COR-L47 (cell line): ENCODE measurements around the gene PAX1.

Experiments
- DNase-seq: peaks from one replicate; lab custom pipeline; 2025; lab: John Stamatoyannopoulos, UW

Gene PAX1

GRCh38 chr20:21739682-21740081 lies 34.2 kb downstream of the PAX1 start:
- peak; percentile 65 for DNase-seq

DNA sequence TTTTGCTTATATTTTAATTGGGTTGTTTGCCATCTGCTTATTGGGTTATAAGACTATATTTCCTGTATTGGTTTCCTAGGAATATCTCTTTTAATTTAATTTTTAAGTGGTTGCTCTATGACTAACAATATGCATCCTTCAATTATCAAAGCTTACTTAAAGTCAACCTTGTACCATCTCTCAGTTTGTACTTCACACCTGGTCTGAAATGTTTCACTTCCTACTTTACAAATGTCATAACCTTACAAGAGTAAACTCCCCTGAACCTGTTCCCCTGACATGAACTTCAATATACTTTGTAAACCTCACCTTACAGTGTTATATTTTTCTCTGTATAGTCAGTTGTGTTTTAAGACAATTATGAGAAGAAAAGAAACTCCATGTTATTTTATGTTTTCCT lies 35.8 kb downstream of the PAX1 start:
- no peak for DNase-seq

DNA sequence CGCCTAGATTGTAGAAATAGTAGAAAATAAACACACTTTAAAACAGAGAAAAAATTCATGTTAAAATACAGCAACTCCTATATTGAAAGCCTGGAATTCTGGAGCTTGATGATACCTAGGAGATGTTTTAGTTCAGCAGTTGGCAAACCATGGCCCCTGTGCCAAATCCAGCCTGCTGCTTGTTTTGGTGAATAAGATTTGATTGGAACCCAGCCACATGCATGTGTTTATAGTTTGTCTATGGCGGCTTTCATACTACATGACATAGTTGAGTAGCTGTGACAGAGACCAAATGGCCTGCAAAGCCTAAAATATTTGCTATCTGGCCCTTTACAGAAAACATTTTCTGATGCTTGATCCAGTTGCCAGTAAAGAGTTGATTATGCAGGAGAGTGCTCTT lies 57.2 kb downstream of the PAX1 start:
- DNase-seq, result peak; percentile 26

- no peak for DNase-seq
Observed at GRCh38 chr20:21767200-21767738, 61.8 kb downstream of the PAX1 start.

DNA sequence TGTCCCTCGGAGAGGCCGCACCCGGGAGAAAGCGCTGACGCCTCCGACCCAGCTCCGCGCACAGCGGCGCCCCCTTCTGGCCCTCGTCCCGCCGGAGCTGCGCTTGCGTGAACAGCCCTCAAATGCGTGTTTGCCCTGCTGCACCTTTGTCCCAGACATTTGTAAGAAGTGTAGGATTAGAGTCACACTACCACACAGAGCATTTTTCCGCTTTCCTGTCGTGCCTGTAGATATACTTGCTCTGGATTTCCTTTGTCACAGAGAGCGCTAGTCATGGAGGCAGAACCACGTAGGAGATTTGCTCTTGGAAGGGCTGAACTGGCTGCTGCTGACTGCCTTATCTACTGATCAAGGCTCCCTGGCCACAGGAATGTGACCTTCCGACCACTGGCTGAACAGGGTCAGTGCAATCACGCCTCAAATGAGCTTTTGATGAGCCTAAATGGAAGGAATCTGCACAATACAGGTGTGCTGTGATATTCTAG lies 62.3 kb downstream of the PAX1 start:
- no peak for DNase-seq
